ENCODE results near the gene ATL3.
"Not testable (repeated sequence)": the region's sequence is repeated elsewhere in the genome, so short reads cannot be mapped to it uniquely, and the experiment has no call there.

The ATL3 gene

DNA sequence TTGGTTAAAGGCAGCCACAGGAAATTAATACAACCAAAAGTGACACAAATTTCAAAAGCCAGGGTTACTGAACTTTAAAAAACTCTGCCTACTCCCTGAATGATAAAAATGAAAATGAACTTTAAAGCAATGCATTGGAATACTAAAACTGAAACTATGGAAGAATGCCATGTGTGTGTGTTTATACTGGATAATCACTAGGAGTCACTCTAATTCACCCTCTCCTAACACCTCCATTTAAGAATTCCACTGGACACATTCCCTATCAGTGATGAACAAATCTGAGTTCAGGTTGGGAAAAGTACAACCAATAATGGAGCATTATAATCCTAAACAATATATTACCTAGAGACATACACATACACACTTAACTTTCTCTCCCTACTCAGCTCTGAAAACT is 29.4 kb downstream of the ATL3 start:
- Histone ChIP-seq H3K36me3 (ENCODE audit: low read depth) (peaks cover 94% of the 10 kb centered on the region), H3K4me1 (ENCODE audit: insufficient read depth, poor library complexity, severe bottlenecking) (no peaks in the 10 kb centered on the region), H3K9me3 (ENCODE audit: severe bottlenecking) (no peaks in the 10 kb centered on the region), H3K4me3 (ENCODE audit: severe bottlenecking) (no peak overlapping the region), H3K27ac (ENCODE audit: poor library complexity, severe bottlenecking) (no peak overlapping the region), H3K27me3 (ENCODE audit: insufficient read depth, poor library complexity, severe bottlenecking) (no peaks in the 10 kb centered on the region)
- ATAC-seq (ENCODE audit: low read depth) (no peak), DNase-seq (ENCODE audit: low spot score) (no peak)
- TF ChIP-seq, protein P1, sequence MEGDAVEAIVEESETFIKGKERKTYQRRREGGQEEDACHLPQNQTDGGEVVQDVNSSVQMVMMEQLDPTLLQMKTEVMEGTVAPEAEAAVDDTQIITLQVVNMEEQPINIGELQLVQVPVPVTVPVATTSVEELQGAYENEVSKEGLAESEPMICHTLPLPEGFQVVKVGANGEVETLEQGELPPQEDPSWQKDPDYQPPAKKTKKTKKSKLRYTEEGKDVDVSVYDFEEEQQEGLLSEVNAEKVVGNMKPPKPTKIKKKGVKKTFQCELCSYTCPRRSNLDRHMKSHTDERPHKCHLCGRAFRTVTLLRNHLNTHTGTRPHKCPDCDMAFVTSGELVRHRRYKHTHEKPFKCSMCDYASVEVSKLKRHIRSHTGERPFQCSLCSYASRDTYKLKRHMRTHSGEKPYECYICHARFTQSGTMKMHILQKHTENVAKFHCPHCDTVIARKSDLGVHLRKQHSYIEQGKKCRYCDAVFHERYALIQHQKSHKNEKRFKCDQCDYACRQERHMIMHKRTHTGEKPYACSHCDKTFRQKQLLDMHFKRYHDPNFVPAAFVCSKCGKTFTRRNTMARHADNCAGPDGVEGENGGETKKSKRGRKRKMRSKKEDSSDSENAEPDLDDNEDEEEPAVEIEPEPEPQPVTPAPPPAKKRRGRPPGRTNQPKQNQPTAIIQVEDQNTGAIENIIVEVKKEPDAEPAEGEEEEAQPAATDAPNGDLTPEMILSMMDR (IDR thresholded peaks at IDR 0.05; ENCODE audit: poor library complexity, severe bottlenecking): peak; percentile 33

DNA sequence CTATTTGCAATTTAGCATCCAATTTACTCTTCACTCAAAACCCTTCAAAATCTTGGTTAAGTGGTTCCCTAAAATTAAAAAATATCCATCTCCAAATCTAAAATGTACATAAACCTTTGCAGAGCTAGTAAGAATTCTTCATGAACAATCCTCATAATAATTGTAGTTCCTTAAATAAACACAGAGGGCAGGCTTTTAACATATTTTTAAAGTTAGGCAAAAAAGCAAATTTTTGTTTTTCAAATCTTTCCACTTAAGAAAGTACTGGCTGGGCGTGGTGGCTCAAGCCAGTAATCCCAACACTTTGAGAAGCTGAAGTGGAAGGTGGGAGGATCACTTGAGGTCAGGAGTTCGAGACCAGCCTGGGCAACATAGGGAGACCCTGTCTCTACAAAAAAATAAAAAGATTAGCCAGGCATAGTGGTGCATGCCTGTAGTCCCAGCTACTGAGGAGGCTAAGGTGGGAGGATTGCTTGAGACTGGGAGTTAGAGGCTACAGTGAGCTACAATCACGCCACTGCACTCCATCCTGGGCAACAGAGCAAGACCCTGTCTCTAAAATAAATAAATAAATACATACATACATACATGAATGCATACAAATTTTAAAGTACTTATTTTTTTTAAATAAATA is 31.9 kb downstream of the ATL3 start:
- no peaks in the 10 kb centered on the region for H3K4me1 ChIP-seq (ENCODE audit: insufficient read depth, poor library complexity, severe bottlenecking)
- no peaks in the 10 kb centered on the region for H3K27me3 ChIP-seq (ENCODE audit: insufficient read depth, poor library complexity, severe bottlenecking)
- DNase-seq (ENCODE audit: low spot score) (no peak), ATAC-seq (ENCODE audit: low read depth) (no peak)
- TF ChIP-seq, protein P1 (IDR thresholded peaks at IDR 0.05; ENCODE audit: poor library complexity, severe bottlenecking): peak; percentile 65
- H3K27ac ChIP-seq (ENCODE audit: poor library complexity, severe bottlenecking): no peak overlapping the region
- no peaks in the 10 kb centered on the region for H3K9me3 ChIP-seq (ENCODE audit: severe bottlenecking)
- no peak overlapping the region for H3K4me3 ChIP-seq (ENCODE audit: severe bottlenecking)
- peaks cover 92% of the 10 kb centered on the region for H3K36me3 ChIP-seq (ENCODE audit: low read depth)

DNA sequence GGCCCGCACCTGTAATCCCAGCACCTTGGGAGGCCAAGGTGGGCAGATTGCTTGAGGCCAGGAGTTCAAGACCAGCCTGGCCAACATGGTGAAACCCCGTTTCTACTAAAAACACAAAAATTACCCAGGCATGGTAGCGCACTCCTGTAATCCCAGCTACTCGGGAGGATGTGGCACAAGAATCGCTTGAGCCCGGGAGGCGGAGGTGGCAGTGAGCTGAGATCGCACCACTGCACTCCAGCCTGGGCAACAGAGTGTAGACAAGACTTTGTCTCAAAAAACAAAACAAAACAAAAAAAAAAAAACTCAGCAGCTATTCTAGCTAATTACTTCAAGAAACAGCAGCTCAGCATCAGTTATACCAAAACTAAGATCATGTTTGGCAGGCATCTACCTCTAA is 32.7 kb downstream of the ATL3 start:
- DNase-seq (ENCODE audit: low spot score); ATAC-seq (ENCODE audit: low read depth); H3K27ac ChIP-seq (ENCODE audit: poor library complexity, severe bottlenecking); H3K4me1 ChIP-seq (ENCODE audit: insufficient read depth, poor library complexity, severe bottlenecking); H3K9me3 ChIP-seq (ENCODE audit: severe bottlenecking); H3K27me3 ChIP-seq (ENCODE audit: insufficient read depth, poor library complexity, severe bottlenecking); H3K4me3 ChIP-seq (ENCODE audit: severe bottlenecking): not testable (repeated sequence)
- H3K36me3 ChIP-seq (ENCODE audit: low read depth): peaks cover 88% of the 10 kb centered on the region

DNA sequence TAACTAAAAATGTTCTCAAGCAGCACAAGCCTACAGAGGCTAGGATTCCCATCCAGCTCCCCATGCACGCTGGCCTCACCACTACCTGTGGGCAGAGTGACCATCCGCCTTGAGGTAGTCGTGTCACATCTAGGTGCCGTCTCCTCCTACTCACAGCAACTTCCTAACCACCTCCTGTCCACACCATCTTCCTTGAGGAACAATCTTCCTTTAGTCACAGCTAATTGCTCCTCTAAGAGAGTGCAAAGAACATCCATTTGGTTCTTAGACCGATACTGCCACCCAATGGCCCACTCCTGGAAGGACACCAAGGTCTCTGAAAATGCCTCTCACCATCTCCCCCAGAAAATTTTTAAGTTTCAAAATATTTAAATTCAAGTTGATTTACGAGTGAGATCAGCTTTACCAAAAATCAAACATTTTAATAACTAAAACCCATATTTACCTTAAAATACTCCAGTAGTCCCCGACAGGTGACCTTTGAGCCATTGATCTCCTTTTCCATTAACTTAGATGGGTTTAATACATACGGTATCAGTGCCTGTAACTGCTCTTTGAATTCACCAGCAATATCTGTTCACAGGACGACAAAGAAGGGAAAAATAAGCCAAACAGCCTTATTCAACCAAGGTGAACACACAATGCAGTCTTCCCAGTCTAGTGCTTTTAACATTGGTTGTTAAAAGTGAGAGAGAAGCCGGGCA is 35.3 kb downstream of the ATL3 start:
- no peak for DNase-seq (ENCODE audit: low spot score)
- H3K27ac ChIP-seq (ENCODE audit: poor library complexity, severe bottlenecking): no peak overlapping the region
- no peaks in the 10 kb centered on the region for H3K9me3 ChIP-seq (ENCODE audit: severe bottlenecking)
- H3K36me3 ChIP-seq (ENCODE audit: low read depth): peaks cover 88% of the 10 kb centered on the region
- H3K4me1 ChIP-seq (ENCODE audit: insufficient read depth, poor library complexity, severe bottlenecking): no peaks in the 10 kb centered on the region
- no peak overlapping the region for H3K4me3 ChIP-seq (ENCODE audit: severe bottlenecking)
- TF ChIP-seq, protein P1 (IDR thresholded peaks at IDR 0.05; ENCODE audit: poor library complexity, severe bottlenecking): peak; percentile 70
- H3K27me3 ChIP-seq (ENCODE audit: insufficient read depth, poor library complexity, severe bottlenecking): no peaks in the 10 kb centered on the region
- 0 out of 3 replicates have a peak, but pooled peaks have one; percentile 48 for ATAC-seq (ENCODE audit: low read depth)

DNA sequence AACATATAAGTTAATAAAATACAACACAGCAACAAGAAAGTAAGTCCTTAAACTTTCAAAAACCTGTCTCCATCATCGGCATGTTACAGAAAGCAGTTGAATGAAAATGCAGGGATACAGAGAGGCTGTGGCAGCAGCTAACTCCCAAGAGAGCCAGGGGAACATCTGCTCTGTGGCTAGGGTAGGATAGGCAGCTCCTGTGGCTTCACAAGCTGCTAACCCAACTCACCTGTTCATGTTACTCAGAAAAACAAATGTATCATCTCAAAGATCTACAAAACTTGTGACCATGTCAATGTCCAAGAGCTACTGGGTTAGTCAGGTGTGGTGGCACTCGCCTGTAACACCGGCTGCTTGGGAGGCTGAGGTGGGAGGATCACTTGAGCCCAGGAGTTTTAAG is 41.8 kb downstream of the ATL3 start:
- Histone ChIP-seq H3K4me1 (ENCODE audit: insufficient read depth, poor library complexity, severe bottlenecking) (no peaks in the 10 kb centered on the region), H3K27me3 (ENCODE audit: insufficient read depth, poor library complexity, severe bottlenecking) (no peaks in the 10 kb centered on the region), H3K27ac (ENCODE audit: poor library complexity, severe bottlenecking) (no peak overlapping the region), H3K36me3 (ENCODE audit: low read depth) (peaks cover 68% of the 10 kb centered on the region), H3K4me3 (ENCODE audit: severe bottlenecking) (no peak overlapping the region), H3K9me3 (ENCODE audit: severe bottlenecking) (no peaks in the 10 kb centered on the region)
- TF ChIP-seq, protein P1 (IDR thresholded peaks at IDR 0.05; ENCODE audit: poor library complexity, severe bottlenecking): no peak
- no peak for ATAC-seq (ENCODE audit: low read depth)
- no peak for DNase-seq (ENCODE audit: low spot score)
